Stimulated activated CD8-positive, alpha-beta memory T cell treated with anti-CD3 and anti-CD28 coated beads, Interleukin-7, amount 100 ng/mL, for 24 hours (primary cell): ENCODE results near the gene MRPS12.
"Not testable (repeated sequence)": the region's sequence is repeated elsewhere in the genome, so short reads cannot be mapped to it uniquely, and the experiment has no call there.

Experiments used
- DNase-seq: peaks from one replicate; pipeline ENCODE4 v3.0.0-alpha.2; 2020; ENCODE audit warnings: low read depth

Gene MRPS12

GRCh38 chr19:38930776-38931520 is at the start of gene MRPS12:
Gene MRPS12, plus strand, starts transcription at chr19:38930944. Its CDS starts 351 bp downstream, at chr19:38931295.
- DNase-seq = peak; percentile 94

GRCh38 chr19:38883286-38883685 is 47.5 kb upstream of the MRPS12 start:
- DNase-seq = no peak

GRCh38 chr19:38884691-38885090 is 46.1 kb upstream of the MRPS12 start:
- DNase-seq = not testable (repeated sequence)

GRCh38 chr19:38888876-38889275 is 41.9 kb upstream of the MRPS12 start:
- no peak for DNase-seq

- no peak for DNase-seq
These were observed 40.9 kb upstream of the MRPS12 start for GRCh38 chr19:38889803-38890202.

GRCh38 chr19:38890686-38891085 is 40.1 kb upstream of the MRPS12 start:
- DNase-seq = no peak

GRCh38 chr19:38891771-38892170 is 39.0 kb upstream of the MRPS12 start:
- DNase-seq = no peak

GRCh38 chr19:38892841-38893240 is 37.9 kb upstream of the MRPS12 start:
- DNase-seq = no peak

- no peak for DNase-seq
These were observed 37.4 kb upstream of the MRPS12 start for GRCh38 chr19:38893341-38893771.

- no peak for DNase-seq
These were observed 35.8 kb upstream of the MRPS12 start for GRCh38 chr19:38894968-38895367.

GRCh38 chr19:38898788-38899446 is 31.8 kb upstream of the MRPS12 start:
- DNase-seq = no peak

GRCh38 chr19:38899447-38900201 is 31.1 kb upstream of the MRPS12 start, which contains the start of the genes NFKBIB and SIRT2:
Gene NFKBIB, plus strand, starts transcription at chr19:38899969. Its CDS starts 64 bp downstream, at chr19:38900033.
Gene SIRT2, minus strand, starts transcription at chr19:38899618. Its CDS starts 97 bp downstream, at chr19:38899521.
- DNase-seq = peak; percentile 94

GRCh38 chr19:38900202-38900629 is 30.5 kb upstream of the MRPS12 start:
- DNase-seq = no peak

GRCh38 chr19:38900743-38901190 is 30.0 kb upstream of the MRPS12 start:
- DNase-seq = no peak

GRCh38 chr19:38901683-38902082 is 29.1 kb upstream of the MRPS12 start:
- DNase-seq = no peak

- no peak for DNase-seq
These were observed 25.9 kb upstream of the MRPS12 start for GRCh38 chr19:38904581-38905539.

GRCh38 chr19:38905620-38906019 is 25.1 kb upstream of the MRPS12 start:
- DNase-seq = no peak

- DNase-seq = no peak
These were observed 23.5 kb upstream of the MRPS12 start for GRCh38 chr19:38907227-38907626.

GRCh38 chr19:38907670-38908069 is 23.1 kb upstream of the MRPS12 start:
- DNase-seq = no peak

GRCh38 chr19:38908911-38909310 is 21.8 kb upstream of the MRPS12 start:
- no peak for DNase-seq

- no peak for DNase-seq
These were observed 20.3 kb upstream of the MRPS12 start for GRCh38 chr19:38910488-38910887.
